Endothelial cell of umbilical vein (primary cell): ENCODE data around the gene OR1J1. TPM values are rescaled to one million over a fixed set of nuclear protein-coding genes. Genes with fewer than 3 reads are reported as not detected.

Experiments used
- BruUV-seq: library from RNA; stranded (reverse); fragments of 400-500 nt; replicated peaks from 2 replicates; lab custom pipeline; 2021; lab: Mats Ljungman, UMichigan
- CTCF ChIA-PET: fragments of 300-600, 350-600 bp; sonication (Branson Sonifier 250); formaldehyde crosslinking; loops from one replicate; lab custom pipeline; 2021; ENCODE audit warnings: antibody characterized with exemption, inconsistent platforms; lab: Charles Lee
- POLR2A ChIA-PET: fragments of 300-600, 350-600 bp; sonication (Branson Sonifier 250); formaldehyde crosslinking; loops from one replicate; lab custom pipeline; 2021; ENCODE audit warnings: antibody characterized with exemption, inconsistent platforms; lab: Charles Lee
- DNase-seq: peaks from one replicate; pipeline ENCODE4 v3.0.0-alpha.2; 2011; ENCODE audit warnings: low read depth, low spot score
- FAIRE-seq: peaks from 2 replicates; lab custom pipeline; 2011; peaks lifted over from hg19 to GRCh38; lab: Jason Lieb, UNC
- H2AFZ ChIP-seq: 2 replicates; pipeline ENCODE4 v1.6.0; 2012; ENCODE audit warnings: low read depth, low read length, control low read depth, inconsistent platforms
- H3K27ac ChIP-seq: 2 replicates; pipeline ENCODE4 v1.5.1; 2011; ENCODE audit warnings: low read depth, mild to moderate bottlenecking, control low read depth, low read length, moderate library complexity; ENCODE audit not compliant: insufficient read depth
- H3K27me3 ChIP-seq, 2 experiments: 2 replicates each; pipeline versions ENCODE4 v1.6.0 to v1.6.1; 2011; ENCODE audit warnings: low read length in 2 of 2, mixed read lengths in 1 of 2; ENCODE audit not compliant: control insufficient read depth in 2 of 2, insufficient read depth in 2 of 2
- H3K36me3 ChIP-seq, 2 experiments: 2 replicates in 1 of 2; 3 replicates in 1 of 2; pipeline ENCODE4 v1.5.1; 2011; ENCODE audit warnings: low read length in 2 of 2, mild to moderate bottlenecking in 1 of 2, moderate library complexity in 1 of 2; ENCODE audit not compliant: control insufficient read depth in 2 of 2, insufficient read depth in 2 of 2; ENCODE audit errors: extremely low read depth in 1 of 2
- H3K4me1 ChIP-seq: 3 replicates; pipeline ENCODE4 v1.5.1; 2011; ENCODE audit warnings: mild to moderate bottlenecking, low read length; ENCODE audit not compliant: control insufficient read depth, insufficient read depth; ENCODE audit errors: extremely low read depth
- H3K4me2 ChIP-seq: 2 replicates; pipeline ENCODE4 v1.6.1; 2011; ENCODE audit warnings: low read length, control low read depth, mixed read lengths; ENCODE audit not compliant: insufficient read depth
- H3K4me3 ChIP-seq, 3 experiments: fragments of 200-600 bp in 1 of 3; sonication (generic), shearing (Covaris generic) in 1 of 3; replicated peaks in 1 of 3; 2 replicates each; pipeline ENCODE4 v1.5.1; 2011 to 2016; ENCODE audit warnings: control low read depth in 3 of 3, low read length in 3 of 3, mild to moderate bottlenecking in 2 of 3, inconsistent platforms in 1 of 3, low read depth in 1 of 3, moderate library complexity in 1 of 3; ENCODE audit not compliant: insufficient read depth in 1 of 3
- H3K79me2 ChIP-seq: 2 replicates; pipeline ENCODE4 v1.6.0; 2012; ENCODE audit warnings: low read length, inconsistent platforms; ENCODE audit not compliant: control insufficient read depth, insufficient read depth
- H3K9ac ChIP-seq: replicated peaks from 2 replicates; pipeline ENCODE3; 2011; ENCODE audit warnings: low read length, control low read depth; ENCODE audit not compliant: insufficient read depth; ENCODE audit errors: extremely low read depth
- H3K9me1 ChIP-seq: replicated peaks from 3 replicates; pipeline ENCODE4 v1.6.0; 2011; ENCODE audit warnings: mild to moderate bottlenecking, low read length; ENCODE audit not compliant: control insufficient read depth, insufficient read depth; ENCODE audit errors: extremely low read depth
- H3K9me3 ChIP-seq: replicated peaks from 2 replicates; pipeline ENCODE4 v1.5.1; 2012; ENCODE audit warnings: low read length, inconsistent platforms; ENCODE audit not compliant: control insufficient read depth, insufficient read depth
- H4K20me1 ChIP-seq: replicated peaks from 2 replicates; pipeline ENCODE3; 2011; ENCODE audit warnings: mild to moderate bottlenecking, low read length; ENCODE audit not compliant: control insufficient read depth, insufficient read depth; ENCODE audit errors: extremely low read depth
- EZH2 ChIP-seq: IDR thresholded peaks from 2 replicates; pipeline ENCODE4 v1.6.1; 2012; ENCODE audit warnings: borderline replicate concordance, low read depth, mild to moderate bottlenecking, moderate library complexity, low read length, inconsistent platforms; ENCODE audit not compliant: severe bottlenecking
- FOS ChIP-seq: IDR thresholded peaks from 2 replicates; pipeline ENCODE4 v1.6.1; 2011; ENCODE audit warnings: mild to moderate bottlenecking, low read length, moderate library complexity, borderline replicate concordance; ENCODE audit not compliant: insufficient read depth
- GATA2 ChIP-seq: IDR thresholded peaks from 2 replicates; pipeline ENCODE4 v1.7.0; 2011; ENCODE audit warnings: low read depth, mild to moderate bottlenecking, moderate library complexity, mixed read lengths, low read length; ENCODE audit not compliant: insufficient read length, insufficient read depth
- MYC ChIP-seq: IDR thresholded peaks from one replicate; pipeline ENCODE4 v1.6.1; 2011; ENCODE audit warnings: mild to moderate bottlenecking, low read depth, low read length
- POLR2AphosphoS5 ChIP-seq: IDR thresholded peaks from 2 replicates; pipeline ENCODE4 v1.6.1; 2012; ENCODE audit warnings: low read depth, mild to moderate bottlenecking, control low read depth, low read length, moderate library complexity; ENCODE audit not compliant: insufficient read depth
- dilution Hi-C: fragments of 300-500 bp; cut with MboI; formaldehyde crosslinking; loops from one replicate; pipeline ENCODE4 v1.15.0; 2019; ENCODE audit warnings: low sequenced_read_pairs; ENCODE audit not compliant: extremely low pct_ligation_motif_present
- intact Hi-C: fragments of 100-400 bp; cut with micrococcal nuclease; formaldehyde crosslinking; loops from one replicate; pipeline ENCODE4 v1.10.0; 2022
- polyA plus RNA-seq, 4 experiments: library from polyadenylated mRNA; depleted of rRNA in 3 of 4; stranded (reverse) in 3 of 4; unstranded in 1 of 4; fragments of >200 nt; gene quantifications; 2 replicates each; pipeline versions ENCODE4 v1.2.1 to v1.2.3, GENCODE V29; 2011 to 2012; ENCODE audit warnings: missing spikeins in 1 of 4
- total RNA-seq: library from RNA; stranded (reverse); gene quantifications from 2 replicates; pipeline ENCODE4 v1.2.3, GENCODE V29; 2021
- TF ChIP-seq, protein P1 (sequence below), 2 donors: IDR thresholded peaks; 1 replicate in 1 of 2; 2 replicates in 1 of 2; pipeline ENCODE4 v1.5.1; 2011; ENCODE audit warnings: low read length in 2 of 2, mild to moderate bottlenecking in 2 of 2, moderate library complexity in 2 of 2, control low read depth in 1 of 2, inconsistent platforms in 1 of 2, low read depth in 1 of 2; ENCODE audit not compliant: insufficient read depth in 1 of 2; ENCODE audit errors: extremely low read depth in 1 of 2
- TF ChIP-seq, protein P2 (sequence below): IDR thresholded peaks from 2 replicates; pipeline ENCODE4 v1.6.1; 2011; ENCODE audit not compliant: insufficient read depth, insufficient read length

Gene OR1J1
- total and polyA plus RNA-seq, 2 donors (not counting 3 experiments of a cell fraction or from before 2014, with no cell fraction given) = not detected

DNA sequence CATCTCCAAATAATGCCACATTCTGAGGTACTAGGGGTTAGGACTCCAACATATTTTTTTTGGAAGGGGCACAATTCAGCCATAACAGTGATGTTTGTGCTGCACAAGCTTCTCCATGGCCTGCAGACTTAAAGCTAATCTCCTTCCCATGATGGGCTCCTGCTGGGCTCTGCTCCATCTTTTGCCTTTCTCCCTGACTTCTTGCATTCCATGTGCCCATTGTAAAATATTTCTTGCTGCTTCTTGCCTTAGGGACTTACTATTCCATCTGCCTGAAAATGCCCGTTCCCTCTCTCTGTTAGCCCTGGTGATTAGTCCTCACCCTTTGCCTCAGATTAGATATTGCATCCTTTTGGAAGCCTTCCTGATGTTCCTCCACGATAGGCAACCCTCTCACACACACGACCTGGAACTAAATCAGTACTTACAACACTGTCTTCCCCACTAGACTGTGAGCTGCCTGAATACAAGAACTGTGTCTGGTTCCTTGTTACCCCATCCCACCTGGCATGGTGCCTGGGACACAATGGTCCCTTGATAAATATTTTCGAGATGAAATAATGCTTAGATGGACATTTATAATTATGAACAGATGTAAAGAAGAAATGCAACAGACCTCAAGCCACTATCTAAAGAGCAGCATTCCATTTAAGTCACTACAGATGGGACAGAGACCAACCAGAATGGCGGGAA lies 33.5 kb downstream of the OR1J1 start:
- intact Hi-C loops = no loop called here
- H3K9ac ChIP-seq = no peak overlapping the region
- H3K4me3 ChIP-seq = no peak overlapping the region
- peaks cover 14% of the 10 kb centered on the region for H3K4me1 ChIP-seq
- no peaks in the 10 kb centered on the region for H4K20me1 ChIP-seq
- no peaks in the 10 kb centered on the region for H3K36me3 ChIP-seq
- no peaks in the 10 kb centered on the region for H3K79me2 ChIP-seq
- no peak for FAIRE-seq
- dilution Hi-C loops = no loop called here
- ChIA-PET CTCF (interaction anchor here (2.5 to 3.2 kb wide), 2 partner anchors 10 to 93 kb away, joined by 9 to 24 read pairs; no protein-coding TSS in a partner anchor), POLR2A (no interaction called here)
- H3K4me2 ChIP-seq = no peak overlapping the region
- TF ChIP-seq MYC (no peak), GATA2 (no peak), EZH2 (no peak), FOS (no peak), POLR2AphosphoS5 (no peak)
- TF ChIP-seq, protein P1, sequence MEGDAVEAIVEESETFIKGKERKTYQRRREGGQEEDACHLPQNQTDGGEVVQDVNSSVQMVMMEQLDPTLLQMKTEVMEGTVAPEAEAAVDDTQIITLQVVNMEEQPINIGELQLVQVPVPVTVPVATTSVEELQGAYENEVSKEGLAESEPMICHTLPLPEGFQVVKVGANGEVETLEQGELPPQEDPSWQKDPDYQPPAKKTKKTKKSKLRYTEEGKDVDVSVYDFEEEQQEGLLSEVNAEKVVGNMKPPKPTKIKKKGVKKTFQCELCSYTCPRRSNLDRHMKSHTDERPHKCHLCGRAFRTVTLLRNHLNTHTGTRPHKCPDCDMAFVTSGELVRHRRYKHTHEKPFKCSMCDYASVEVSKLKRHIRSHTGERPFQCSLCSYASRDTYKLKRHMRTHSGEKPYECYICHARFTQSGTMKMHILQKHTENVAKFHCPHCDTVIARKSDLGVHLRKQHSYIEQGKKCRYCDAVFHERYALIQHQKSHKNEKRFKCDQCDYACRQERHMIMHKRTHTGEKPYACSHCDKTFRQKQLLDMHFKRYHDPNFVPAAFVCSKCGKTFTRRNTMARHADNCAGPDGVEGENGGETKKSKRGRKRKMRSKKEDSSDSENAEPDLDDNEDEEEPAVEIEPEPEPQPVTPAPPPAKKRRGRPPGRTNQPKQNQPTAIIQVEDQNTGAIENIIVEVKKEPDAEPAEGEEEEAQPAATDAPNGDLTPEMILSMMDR (IDR thresholded peaks at IDR 0.05; ENCODE audit: extremely low read depth in 1 of 2, insufficient read depth in 1 of 2, low read depth in 1 of 2, low read length in 2 of 2) = no peak
- TF ChIP-seq, protein P2, sequence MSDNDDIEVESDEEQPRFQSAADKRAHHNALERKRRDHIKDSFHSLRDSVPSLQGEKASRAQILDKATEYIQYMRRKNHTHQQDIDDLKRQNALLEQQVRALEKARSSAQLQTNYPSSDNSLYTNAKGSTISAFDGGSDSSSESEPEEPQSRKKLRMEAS = no peak
- DNase-seq = no peak
- H3K9me1 ChIP-seq = no peaks in the 10 kb centered on the region
- H3K9me3 ChIP-seq = no peaks in the 10 kb centered on the region
- no TSS peak for BruUV-seq
- no peak overlapping the region for H2AFZ ChIP-seq
- no peak overlapping the region for H3K27ac ChIP-seq
- H3K27me3 ChIP-seq = no peaks in the 10 kb centered on the region
